A549 (cell line): Measurements from ENCODE around the gene DMAP1.

Source experiments
- CTCF ChIP-seq: fragments of >200 bp; sonication (Bioruptor Twin); formaldehyde crosslinking; IDR thresholded peaks from 3 replicates; pipeline ENCODE4 v1.5.1; 2016
- EHMT2 ChIP-seq: fragments of 200-600 bp; sonication (generic); IDR thresholded peaks from 2 replicates; pipeline ENCODE4 v1.6.1; 2016; ENCODE audit warnings: antibody characterized with exemption, low read depth, mild to moderate bottlenecking, moderate library complexity
- EP300 ChIP-seq, 2 experiments: fragments of >200 bp; sonication (Bioruptor Twin); formaldehyde crosslinking; IDR thresholded peaks; 2 replicates in 1 of 2; 3 replicates in 1 of 2; pipeline ENCODE4 v1.6.1; 2016 to 2017
- MAFK ChIP-seq: fragments of 450-650 bp; IDR thresholded peaks from 2 replicates; pipeline ENCODE4 v1.6.1; 2014; ENCODE audit not compliant: partially characterized antibody
- MAX ChIP-seq: IDR thresholded peaks from 2 replicates; pipeline ENCODE4 v1.6.1; 2012
- POLR2A ChIP-seq: IDR thresholded peaks from 2 replicates; pipeline ENCODE4 v1.6.1; 2012; ENCODE audit warnings: mild to moderate bottlenecking, low read length
- RAD21 ChIP-seq, 2 experiments: fragments of >200 bp in 1 of 2; sonication (Bioruptor Twin) in 1 of 2; formaldehyde crosslinking in 1 of 2; IDR thresholded peaks in 1 of 2; conservative IDR thresholded peaks in 1 of 2; 2 replicates in 1 of 2; 3 replicates in 1 of 2; pipeline ENCODE4 v1.6.1; 2012 to 2018; ENCODE audit warnings: inconsistent platforms in 1 of 2
- TF ChIP-seq, protein P1 (sequence below): fragments of 200-600 bp; sonication (generic); IDR thresholded peaks from 2 replicates; pipeline ENCODE4 v1.6.1; 2016; ENCODE audit warnings: antibody characterized with exemption, mild to moderate bottlenecking, moderate library complexity

GRCh38 chr1:44229435-44230167 is 16.3 kb downstream of the DMAP1 start:
- TF ChIP-seq MAX (no peak), CTCF (no peak), MAFK (no peak), EHMT2 (no peak), EP300 (IDR thresholded peaks at IDR 0.05) (no peak), POLR2A (no peak), RAD21 (conservative IDR thresholded peaks at IDR 0.05 in 1 of 2, IDR thresholded peaks at IDR 0.05 in 1 of 2) (no peak)
- TF ChIP-seq, protein P1, sequence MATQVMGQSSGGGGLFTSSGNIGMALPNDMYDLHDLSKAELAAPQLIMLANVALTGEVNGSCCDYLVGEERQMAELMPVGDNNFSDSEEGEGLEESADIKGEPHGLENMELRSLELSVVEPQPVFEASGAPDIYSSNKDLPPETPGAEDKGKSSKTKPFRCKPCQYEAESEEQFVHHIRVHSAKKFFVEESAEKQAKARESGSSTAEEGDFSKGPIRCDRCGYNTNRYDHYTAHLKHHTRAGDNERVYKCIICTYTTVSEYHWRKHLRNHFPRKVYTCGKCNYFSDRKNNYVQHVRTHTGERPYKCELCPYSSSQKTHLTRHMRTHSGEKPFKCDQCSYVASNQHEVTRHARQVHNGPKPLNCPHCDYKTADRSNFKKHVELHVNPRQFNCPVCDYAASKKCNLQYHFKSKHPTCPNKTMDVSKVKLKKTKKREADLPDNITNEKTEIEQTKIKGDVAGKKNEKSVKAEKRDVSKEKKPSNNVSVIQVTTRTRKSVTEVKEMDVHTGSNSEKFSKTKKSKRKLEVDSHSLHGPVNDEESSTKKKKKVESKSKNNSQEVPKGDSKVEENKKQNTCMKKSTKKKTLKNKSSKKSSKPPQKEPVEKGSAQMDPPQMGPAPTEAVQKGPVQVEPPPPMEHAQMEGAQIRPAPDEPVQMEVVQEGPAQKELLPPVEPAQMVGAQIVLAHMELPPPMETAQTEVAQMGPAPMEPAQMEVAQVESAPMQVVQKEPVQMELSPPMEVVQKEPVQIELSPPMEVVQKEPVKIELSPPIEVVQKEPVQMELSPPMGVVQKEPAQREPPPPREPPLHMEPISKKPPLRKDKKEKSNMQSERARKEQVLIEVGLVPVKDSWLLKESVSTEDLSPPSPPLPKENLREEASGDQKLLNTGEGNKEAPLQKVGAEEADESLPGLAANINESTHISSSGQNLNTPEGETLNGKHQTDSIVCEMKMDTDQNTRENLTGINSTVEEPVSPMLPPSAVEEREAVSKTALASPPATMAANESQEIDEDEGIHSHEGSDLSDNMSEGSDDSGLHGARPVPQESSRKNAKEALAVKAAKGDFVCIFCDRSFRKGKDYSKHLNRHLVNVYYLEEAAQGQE, result no peak
